ENCODE measurements around the gene PTGDS. TPM values are rescaled to one million over a fixed set of nuclear protein-coding genes. Genes with fewer than 3 reads are reported as not detected.

Gene PTGDS
- total and polyA plus RNA-seq, 10 of the 15 experiments (the other 5 are each of a cell fraction or from before 2014, with no cell fraction given), result not detected

GRCh38 chr9:136964171-136964689 is 13.1 kb upstream of the PTGDS start:
- CTCF ChIA-PET, result interaction anchor here (1.0 kb wide), 1 partner anchor 70 kb away, joined by 5 read pairs; no protein-coding TSS in a partner anchor
- WGBS (ENCODE audit: insufficient coverage, insufficient replicate concordance, low lambda C conversion rate, missing lambda C conversion rate), result 40% methylated on average over 21 of the region's 22 CpGs
- FAIRE-seq (no peak), DNase-seq (ENCODE audit: low read depth, low spot score) (no peak), ATAC-seq (no peak)
- Histone ChIP-seq H3K9me3 (replicated peaks; ENCODE audit: control insufficient read depth, insufficient read depth, low read length) (no peaks in the 10 kb centered on the region), H3K79me2 (ENCODE audit: control insufficient read depth, insufficient read depth, low read length) (no peaks in the 10 kb centered on the region), H4K20me1 (ENCODE audit: control insufficient read depth, insufficient read depth) (no peaks in the 10 kb centered on the region; the same call in 1 of the 2 replicates), H2AFZ (ENCODE audit: control insufficient read depth, low read depth, low read length) (no peak overlapping the region), H3K36me3 (ENCODE audit: control insufficient read depth in 2 of 2, insufficient read depth in 2 of 2, low read length in 1 of 2) (no peaks in the 10 kb centered on the region), H3K4me2 (ENCODE audit: control insufficient read depth, insufficient read depth) (no peak overlapping the region), H3K4me3 (no peak overlapping the region), H3K27me3 (replicated peaks in 1 of 2; ENCODE audit: control insufficient read depth in 2 of 2, insufficient read depth in 2 of 2, low read length in 1 of 2) (no peaks in the 10 kb centered on the region), H3K9ac (ENCODE audit: control insufficient read depth, insufficient read depth, low read length) (no peak overlapping the region), H3K4me1 (ENCODE audit: control insufficient read depth, insufficient read depth, low read length) (peaks cover 7% of the 10 kb centered on the region), H3K27ac (ENCODE audit: control insufficient read depth, insufficient read depth) (no peak overlapping the region)
- POLR2A ChIA-PET, result interaction anchor here (0.8 kb wide), 1 partner anchor 83 kb away, joined by 4 read pairs; no protein-coding TSS in a partner anchor
- in situ Hi-C loops (cut with MboI) (no loop called here), intact Hi-C loops (cut with micrococcal nuclease; ENCODE audit: unreplicated experiment) (no loop called here)
- BruUV-seq (replicated peaks), result no TSS peak
- RAD21 ChIA-PET (ENCODE audit: unreplicated experiment), result interaction anchor here (0.6 to 2.4 kb wide), 2 partner anchors 16 to 78 kb away, joined by 3 to 7 read pairs; no protein-coding TSS in a partner anchor
- no peak for TF ChIP-seq MYB (IDR thresholded peaks at IDR 0.05; ENCODE audit: borderline replicate concordance, low read depth, low read length)
- TF ChIP-seq RBBP5 (conservative IDR thresholded peaks at IDR 0.05), result no peak
- no peak for TF ChIP-seq POU2F2 (IDR thresholded peaks at IDR 0.05; ENCODE audit: borderline replicate concordance, low read depth, low read length)
- no peak for TF ChIP-seq RAD51 (IDR thresholded peaks at IDR 0.05)
- TF ChIP-seq, protein P1, sequence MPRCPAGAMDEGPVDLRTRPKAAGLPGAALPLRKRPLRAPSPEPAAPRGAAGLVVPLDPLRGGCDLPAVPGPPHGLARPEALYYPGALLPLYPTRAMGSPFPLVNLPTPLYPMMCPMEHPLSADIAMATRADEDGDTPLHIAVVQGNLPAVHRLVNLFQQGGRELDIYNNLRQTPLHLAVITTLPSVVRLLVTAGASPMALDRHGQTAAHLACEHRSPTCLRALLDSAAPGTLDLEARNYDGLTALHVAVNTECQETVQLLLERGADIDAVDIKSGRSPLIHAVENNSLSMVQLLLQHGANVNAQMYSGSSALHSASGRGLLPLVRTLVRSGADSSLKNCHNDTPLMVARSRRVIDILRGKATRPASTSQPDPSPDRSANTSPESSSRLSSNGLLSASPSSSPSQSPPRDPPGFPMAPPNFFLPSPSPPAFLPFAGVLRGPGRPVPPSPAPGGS (IDR thresholded peaks at IDR 0.05; ENCODE audit: borderline replicate concordance, insufficient read depth, low read depth, low read length, poor library complexity, severe bottlenecking), result no peak
- no peak for TF ChIP-seq SMAD5 (IDR thresholded peaks at IDR 0.05; ENCODE audit: low read depth)
- TF ChIP-seq JUND (IDR thresholded peaks at IDR 0.05; ENCODE audit: low read depth, low read length), result no peak
- no peak for TF ChIP-seq RFX5 (IDR thresholded peaks at IDR 0.05; ENCODE audit: low read depth, low read length)
- no peak for TF ChIP-seq POLR2AphosphoS2 (IDR thresholded peaks at IDR 0.05; ENCODE audit: low read depth, low read length)
- TF ChIP-seq ETV6 (conservative IDR thresholded peaks at IDR 0.05 in 1 of 2, IDR thresholded peaks at IDR 0.05 in 1 of 2; ENCODE audit: borderline replicate concordance in 1 of 2, low read depth in 1 of 2), result no peak
- TF ChIP-seq MLLT1 (IDR thresholded peaks at IDR 0.05), result no peak
- no peak for TF ChIP-seq SUPT20H (IDR thresholded peaks at IDR 0.05; ENCODE audit: borderline replicate concordance, control insufficient read depth, low read depth, low read length)
- TF ChIP-seq TARDBP (IDR thresholded peaks at IDR 0.05; ENCODE audit: borderline replicate concordance), result no peak
- TF ChIP-seq SREBF2 (IDR thresholded peaks at IDR 0.05; ENCODE audit: low read length), result no peak
- TF ChIP-seq SMARCA5 (IDR thresholded peaks at IDR 0.05), result no peak
- SMC1A ChIA-PET (ENCODE audit: uncharacterized antibody, unreplicated experiment), result no interaction called here
